ENCODE measurements around the gene USP6.
"Not testable (repeated sequence)": the region's sequence is repeated elsewhere in the genome, so short reads cannot be mapped to it uniquely, and the experiment has no call there.

USP6 gene

GRCh38 chr17:5136580-5137412 is 21.0 kb downstream of the USP6 start:
- DNase-seq, result not testable (repeated sequence)

GRCh38 chr17:5137511-5138197 is 21.8 kb downstream of the USP6 start:
- not testable (repeated sequence) for DNase-seq

GRCh38 chr17:5138198-5138544 is 22.3 kb downstream of the USP6 start:
- not testable (repeated sequence) for DNase-seq

- DNase-seq, result no peak
Observed at GRCh38 chr17:5138616-5139457, 23.0 kb downstream of the USP6 start.

- no peak for DNase-seq
Observed at GRCh38 chr17:5139458-5139732, 23.6 kb downstream of the USP6 start.

- DNase-seq, result not testable (repeated sequence)
Observed at GRCh38 chr17:5142877-5143276, 27.0 kb downstream of the USP6 start.

- DNase-seq, result not testable (repeated sequence)
Observed at GRCh38 chr17:5146122-5146521, 30.3 kb downstream of the USP6 start.

GRCh38 chr17:5160702-5161101 is 44.9 kb downstream of the USP6 start:
- DNase-seq, result not testable (repeated sequence)

GRCh38 chr17:5161793-5162192 is 46.0 kb downstream of the USP6 start:
- not testable (repeated sequence) for DNase-seq

GRCh38 chr17:5164436-5164835 is 48.6 kb downstream of the USP6 start:
- DNase-seq, result no peak

- DNase-seq, result not testable (repeated sequence)
Observed at GRCh38 chr17:5165791-5166564, 50.1 kb downstream of the USP6 start.

- not testable (repeated sequence) for DNase-seq
Observed at GRCh38 chr17:5175027-5175426, 59.2 kb downstream of the USP6 start.

GRCh38 chr17:5179003-5179402 is 63.2 kb downstream of the USP6 start:
- DNase-seq, result no peak

GRCh38 chr17:5181509-5182305 is 65.9 kb downstream of the USP6 start:
- no peak for DNase-seq

GRCh38 chr17:5182597-5183409 is 67.0 kb downstream of the USP6 start:
- DNase-seq, result no peak

GRCh38 chr17:5183410-5183793 is 67.6 kb downstream of the USP6 start:
- DNase-seq, result no peak

GRCh38 chr17:5184288-5184687 is 68.5 kb downstream of the USP6 start:
- DNase-seq, result no peak

GRCh38 chr17:5191541-5192417 is 75.9 kb downstream of the USP6 start, which contains the start of gene ZNF594:
Gene ZNF594 (minus strand): TSS chr17:5191868. CDS start chr17:5184256, 7,612 bp downstream.
- DNase-seq, result peak; percentile 98

- no peak for DNase-seq
Observed at GRCh38 chr17:5194346-5194745, 78.5 kb downstream of the USP6 start.

- no peak for DNase-seq
Observed at GRCh38 chr17:5198472-5198871, 82.6 kb downstream of the USP6 start.
